Motor neuron (in vitro differentiated cells): Measurements from ENCODE around the gene CDK1. TPM values are rescaled to one million over a fixed set of nuclear protein-coding genes. Genes with fewer than 3 reads are reported as not detected.

Experiments
- ATAC-seq, 8 experiments: fragments of 200-7000 bp; cut with Tn5 transposase; replicated peaks in 6 of 8; 2 replicates each; pipeline ENCODE4 v1.8.0; 2021; ENCODE audit warnings: mild to moderate bottlenecking in 8 of 8, moderate library complexity in 8 of 8
- H3K27ac ChIP-seq, 2 donors: fragments of 250-450 bp; sonication (Bioruptor Pico); 2 replicates each; pipeline ENCODE4 v1.9.0; 2021; ENCODE audit warnings: antibody characterized with exemption in 2 of 2, mild to moderate bottlenecking in 2 of 2, moderate library complexity in 1 of 2
- H3K4me1 ChIP-seq, 2 donors: fragments of 250-450 bp; sonication (Bioruptor Pico); replicated peaks in 1 of 2; 2 replicates each; pipeline ENCODE4 v1.6.1; 2021; ENCODE audit warnings: antibody characterized with exemption in 2 of 2, mild to moderate bottlenecking in 2 of 2, moderate library complexity in 1 of 2
- H3K4me3 ChIP-seq, 5 donors: fragments of 250-450 bp; sonication (Bioruptor Pico); 2 replicates each; pipeline ENCODE4 v1.9.0; 2021; ENCODE audit warnings: antibody characterized with exemption in 5 of 5, mild to moderate bottlenecking in 5 of 5, moderate library complexity in 4 of 5
- WGBS, 10 experiments: fragments of 450-650 bp; shearing (Covaris generic); methylation state at CpG; one replicate each; pipeline ENCODE4 v1.0.0; 2022; 5-methylcytosine and 5-hydroxymethylcytosine counted together
- in situ Hi-C, 9 experiments: fragments of 400-800 bp; cut with MboI; loops; one replicate each; pipeline ENCODE4 v1.15.0; 2021; ENCODE audit warnings: low sequenced_read_pairs in 9 of 9, low pct_unique_long_range_greater_than_20kb in 2 of 9; ENCODE audit not compliant: unreplicated experiment in 9 of 9
- total RNA-seq, 8 experiments: library from RNA; unstranded; fragments of 300-600 nt; gene quantifications; 2 replicates each; pipeline versions ENCODE4 v1.2.3 to v1.2.4, GENCODE V29; 2022

CDK1 gene
- total RNA-seq = 10 to 100 TPM in 3 of 8 experiments, 1 to 10 TPM in 4, under 1 TPM in 1; 0.31 to 77.5 (median 4.2) TPM

GRCh38 chr10:60778214-60778970 is at the start of gene CDK1:
CDK1 (plus strand) TSS chr10:60778478; CDS start chr10:60780166, 1,688 bp downstream.
- in situ Hi-C loops = loop anchor here in 1 of 9 experiments (10.0 kb wide), 1 partner anchor 104 kb away; no protein-coding TSS in a partner anchor
- Histone ChIP-seq H3K4me3 (peak within 1 kb of the TSS; percentile 43 to 81 (median 54)), H3K27ac (peak within 1 kb of the TSS in 1 of 2 donors; percentile 55), H3K4me1 (peaks cover 3 to 9% of the 10 kb centered on the region in 2 donors)
- WGBS, 10 experiments = 0 to 20% (median 1%) methylated on average over 1 to 16 of the region's 58 CpGs; no CpG with 5 or more reads in 4 of the 10 experiments
- ATAC-seq = peak; percentile 98 to 100 (median 99)

- ATAC-seq = no peak
- H3K4me1 ChIP-seq = peaks cover 0 to 2% of the 10 kb centered on the region in 2 donors
- H3K27ac ChIP-seq = no peak overlapping the region
These were observed 49.2 kb upstream of the CDK1 start for GRCh38 chr10:60729106-60729505.

DNA sequence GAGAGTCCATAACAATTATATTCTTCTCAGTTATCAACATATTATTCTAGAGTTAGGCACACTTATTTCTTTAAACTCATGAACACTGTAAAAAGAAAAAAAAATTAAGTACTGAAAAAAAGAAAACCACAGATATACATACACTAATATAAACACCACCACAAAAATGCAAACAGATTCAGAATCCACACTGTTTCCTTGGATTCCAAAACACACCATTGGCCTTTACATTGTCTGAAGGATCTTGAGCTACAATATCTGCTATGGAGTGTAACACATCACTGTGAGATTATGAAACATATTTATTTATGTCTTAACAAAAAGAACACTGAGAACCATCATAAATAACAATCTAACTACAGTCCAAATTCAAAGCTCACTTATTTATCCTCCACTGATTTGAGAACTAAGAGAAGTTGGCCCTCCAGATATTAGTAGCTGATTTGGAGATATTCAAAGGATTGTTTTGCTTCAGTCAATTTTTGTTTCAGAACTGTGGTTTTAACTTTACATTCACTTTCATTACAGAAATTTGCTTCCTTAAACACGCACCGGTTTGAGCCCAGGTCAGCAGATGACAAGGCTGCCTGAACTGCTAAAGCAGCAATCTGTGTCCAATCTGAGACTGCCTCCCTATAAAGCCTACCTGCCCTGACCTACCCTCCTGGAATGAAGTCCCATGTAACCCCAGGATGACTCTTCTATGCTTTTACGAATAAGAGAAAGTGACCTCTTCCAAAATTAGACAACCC is 47.0 kb upstream of the CDK1 start:
- WGBS, 10 experiments = 61 to 100% (median 90%) methylated on average over 1 to 3 of the region's 3 CpGs; no CpG with 5 or more reads in 1 of the 10 experiments
- no peak overlapping the region for H3K4me3 ChIP-seq
- no peak overlapping the region for H3K27ac ChIP-seq
- in situ Hi-C loops = no loop called here
- no peak for ATAC-seq
- H3K4me1 ChIP-seq = peaks cover 0 to 2% of the 10 kb centered on the region in 2 donors

More at GRCh38 chr10:60729106-60729505, 49.2 kb upstream of the CDK1 start:
- H3K4me3 ChIP-seq = no peak overlapping the region
- in situ Hi-C loops = no loop called here

GRCh38 chr10:60732198-60732806 is 46.0 kb upstream of the CDK1 start:
- 30 to 70% (median 44%) methylated on average over 2 to 17 of the region's 20 CpGs for WGBS, 10 experiments
- in situ Hi-C loops = no loop called here
- no peak for ATAC-seq

GRCh38 chr10:60732807-60733516 is 45.3 kb upstream of the CDK1 start:
- in situ Hi-C loops = no loop called here
- no peak overlapping the region for H3K27ac ChIP-seq
- 0 to 17% (median 3%) methylated on average over 1 to 8 of the region's 60 CpGs; no CpG with 5 or more reads in 5 of the 10 experiments for WGBS, 10 experiments
- peak; percentile 62 to 90 (median 80) for ATAC-seq
- peaks cover 0 to 2% of the 10 kb centered on the region in 2 donors for H3K4me1 ChIP-seq
- peak overlapping the region; percentile 40 to 59 (median 42) for H3K4me3 ChIP-seq

More at GRCh38 chr10:60732198-60732806, 46.0 kb upstream of the CDK1 start:
- no peak overlapping the region for H3K27ac ChIP-seq
- peak overlapping the region in 1 of 5 donors; percentile 59 for H3K4me3 ChIP-seq
- peaks cover 0 to 2% of the 10 kb centered on the region in 2 donors for H3K4me1 ChIP-seq

DNA sequence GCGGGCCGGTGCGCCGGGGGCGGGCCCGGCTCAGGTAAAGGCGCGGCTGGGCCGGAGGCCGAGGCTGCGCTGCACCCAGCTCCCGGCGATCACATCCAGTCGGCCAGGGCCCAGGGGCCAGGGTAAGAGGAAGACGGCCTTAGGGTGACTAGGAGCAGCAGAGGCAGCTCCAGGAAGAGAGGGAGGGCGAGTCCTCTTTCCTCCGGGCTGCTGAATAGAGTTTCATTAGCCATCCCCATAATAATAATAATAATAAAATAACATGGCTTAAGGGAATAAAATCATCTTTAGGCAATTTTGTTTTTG is 44.8 kb upstream of the CDK1 start:
- ATAC-seq = peak in 2 of 8 experiments; percentile 58 to 82
- in situ Hi-C loops = no loop called here
- H3K4me1 ChIP-seq = peaks cover 0 to 2% of the 10 kb centered on the region in 2 donors
- peak overlapping the region; percentile 40 to 59 (median 42) for H3K4me3 ChIP-seq
- H3K27ac ChIP-seq = no peak overlapping the region
- 0 to 20% (median 5%) methylated on average over 1 to 12 of the region's 17 CpGs; no CpG with 5 or more reads in 7 of the 10 experiments for WGBS, 10 experiments

DNA sequence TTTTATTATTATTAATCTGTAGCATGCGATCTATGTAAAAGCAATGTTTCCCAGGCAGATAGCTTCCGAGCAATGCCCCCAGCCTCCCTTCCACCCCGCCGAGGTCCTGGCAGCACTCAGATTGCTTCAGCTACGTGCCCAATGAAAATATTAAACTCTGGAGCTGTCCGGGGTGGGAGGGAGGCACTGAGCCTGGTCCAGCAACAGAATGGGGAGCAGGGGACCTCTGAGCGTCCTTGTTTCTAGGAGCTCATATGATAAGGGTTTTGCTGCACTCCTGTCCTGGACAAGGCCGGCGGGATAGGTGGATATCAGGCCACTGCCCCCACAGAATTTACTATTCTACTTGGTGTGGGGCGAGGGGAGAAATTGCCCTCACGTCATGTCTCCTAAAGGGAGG is 44.5 kb upstream of the CDK1 start:
- in situ Hi-C loops = no loop called here
- whole genome bisulfite sequencing, 10 experiments = 60 to 100% (median 80%) methylated on average over 2 to 8 of the region's 11 CpGs; no CpG with 5 or more reads in 5 of the 10 experiments
- H3K4me3 ChIP-seq = no peak overlapping the region
- H3K4me1 ChIP-seq = peaks cover 0 to 2% of the 10 kb centered on the region in 2 donors
- H3K27ac ChIP-seq = no peak overlapping the region
- no peak for ATAC-seq

- Histone ChIP-seq H3K27ac (no peak overlapping the region), H3K4me1 (peaks cover 0 to 2% of the 10 kb centered on the region in 2 donors), H3K4me3 (no peak overlapping the region)
- WGBS, 10 experiments = 77 to 100% (median 91%) methylated on average over 1 to 3 of the region's 3 CpGs; no CpG with 5 or more reads in 4 of the 10 experiments
- in situ Hi-C loops = no loop called here
- no peak for ATAC-seq
These were observed 44.1 kb upstream of the CDK1 start for GRCh38 chr10:60734226-60734625.

DNA sequence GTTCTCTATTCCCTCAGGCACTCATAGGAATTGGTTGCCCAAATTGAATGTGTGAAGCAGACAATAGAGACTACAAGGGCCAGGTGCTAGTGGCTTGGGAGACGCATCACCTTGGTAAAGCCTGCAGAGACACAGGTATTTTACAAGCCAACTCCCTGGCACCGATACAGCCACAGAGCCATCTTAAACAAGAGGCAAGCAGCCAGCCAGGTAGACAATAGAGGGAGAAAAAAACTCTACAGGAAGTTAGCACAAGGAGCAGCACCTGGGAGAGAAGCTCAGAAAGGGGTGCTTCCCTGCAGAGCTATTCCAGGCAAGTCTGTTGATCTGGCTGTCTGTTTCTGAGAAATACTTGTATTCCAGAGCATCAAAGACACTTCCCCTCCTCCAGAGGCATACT is 43.0 kb upstream of the CDK1 start:
- 75 to 100% (median 88%) methylated on average over 2 of the region's 2 CpGs; no CpG with 5 or more reads in 5 of the 10 experiments for WGBS, 10 experiments
- Histone ChIP-seq H3K27ac (no peak overlapping the region), H3K4me3 (no peak overlapping the region), H3K4me1 (peaks cover 0 to 2% of the 10 kb centered on the region in 2 donors)
- no peak for ATAC-seq
- in situ Hi-C loops = no loop called here

DNA sequence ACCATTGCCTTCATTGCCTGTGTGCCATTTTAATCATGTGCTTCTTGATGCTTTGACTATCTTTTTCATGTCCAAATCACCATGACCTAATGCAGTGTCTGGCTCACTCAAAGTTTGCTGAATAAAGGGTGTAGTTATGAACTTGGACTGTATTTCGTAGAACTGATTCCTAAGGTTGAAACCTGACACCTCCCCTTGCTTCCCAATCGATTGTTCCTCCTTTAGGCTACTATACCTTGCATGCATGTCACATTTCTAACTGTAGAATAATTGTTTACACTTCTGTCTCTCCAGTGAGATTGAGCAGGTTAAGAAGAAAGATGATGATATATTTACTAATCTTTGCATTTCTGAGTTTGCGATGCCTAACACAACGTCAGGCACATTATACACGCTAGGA is 41.0 kb upstream of the CDK1 start:
- 30 to 89% (median 65%) methylated on average over 2 to 5 of the region's 5 CpGs; no CpG with 5 or more reads in 1 of the 10 experiments for WGBS, 10 experiments

GRCh38 chr10:60739558-60739957 is 38.7 kb upstream of the CDK1 start:
- ATAC-seq = no peak
- in situ Hi-C loops = no loop called here
- H3K27ac ChIP-seq = no peak overlapping the region

More for the DNA sequence above, 41.0 kb upstream of the CDK1 start:
- Histone ChIP-seq H3K4me3 (no peak overlapping the region), H3K27ac (no peak overlapping the region), H3K4me1 (peaks cover 0 to 2% of the 10 kb centered on the region in 2 donors)
- in situ Hi-C loops = no loop called here
- ATAC-seq = no peak

DNA sequence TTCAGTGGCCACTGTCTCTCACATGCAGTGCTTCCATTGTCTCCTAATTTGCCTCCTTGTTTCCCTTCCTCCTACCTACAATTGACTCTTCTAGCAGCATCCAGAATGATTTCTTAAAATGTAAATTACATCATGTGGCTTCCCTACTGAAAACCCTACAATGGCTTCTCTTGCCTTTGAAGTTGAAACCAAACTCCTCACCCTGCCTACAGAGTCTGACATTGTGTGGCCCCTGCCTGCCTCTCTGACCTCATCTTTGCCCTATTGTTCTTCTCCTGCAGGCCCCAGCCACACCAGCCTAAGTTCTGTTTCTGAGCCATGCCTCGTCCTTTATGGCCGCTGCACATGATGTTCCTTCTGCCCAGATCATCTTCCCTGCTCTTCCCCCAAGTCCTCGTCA is 35.8 kb upstream of the CDK1 start:
- 48 to 100% (median 79%) methylated on average over 1 to 3 of the region's 3 CpGs; no CpG with 5 or more reads in 5 of the 10 experiments for WGBS, 10 experiments
- peak in 2 of 8 experiments; percentile 26 to 33 for ATAC-seq

More at GRCh38 chr10:60739558-60739957, 38.7 kb upstream of the CDK1 start:
- H3K4me1 ChIP-seq = peaks cover 0 to 3% of the 10 kb centered on the region in 2 donors
- H3K4me3 ChIP-seq = no peak overlapping the region

More for the DNA sequence above, 35.8 kb upstream of the CDK1 start:
- in situ Hi-C loops = no loop called here
- no peak overlapping the region for H3K27ac ChIP-seq
- peaks cover 0 to 3% of the 10 kb centered on the region in 2 donors for H3K4me1 ChIP-seq
- H3K4me3 ChIP-seq = no peak overlapping the region
